ENCODE measurements around the gene HNRNPF. TPM values are rescaled to one million over a fixed set of nuclear protein-coding genes. Genes with fewer than 3 reads are reported as not detected.
A peak's percentile ranks its signal among the peaks of the same experiment; 100 is the strongest.

The HNRNPF gene
- total and polyA plus RNA-seq, 2 donors (not counting 3 experiments of a cell fraction or from before 2014, with no cell fraction given) = 144 to 230 TPM

DNA sequence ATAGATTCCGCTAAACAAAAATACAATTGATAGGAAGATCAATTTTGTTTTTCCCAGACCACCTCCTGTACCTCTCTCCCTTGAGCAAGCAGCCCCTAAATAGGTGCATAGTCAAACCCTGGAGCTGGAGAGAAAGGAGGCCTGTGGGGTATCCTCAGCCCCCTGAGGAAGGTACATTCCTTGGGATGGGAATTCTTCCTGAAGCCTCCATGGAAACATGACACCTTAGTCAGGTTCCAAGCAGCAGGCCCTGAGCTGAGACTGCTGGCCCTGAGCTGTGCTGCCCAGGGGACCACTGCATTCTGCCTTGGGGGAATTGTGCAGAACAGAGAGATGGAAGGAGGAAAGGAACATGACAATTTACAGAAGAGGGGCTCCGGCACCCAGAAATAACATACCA is 7.4 kb downstream of the HNRNPF start:
- no TSS peak for BruUV-seq (replicated peaks)
- DNase-seq (ENCODE audit: low read depth, low spot score) (peak; percentile 10), FAIRE-seq (no peak)
- H3K79me2 ChIP-seq (ENCODE audit: control insufficient read depth, insufficient read depth, low read length) = peaks cover 94% of the 10 kb centered on the region
- peak overlapping the region; percentile 12 for H3K4me2 ChIP-seq (ENCODE audit: insufficient read depth, low read length)
- peaks cover 53% of the 10 kb centered on the region for H3K4me1 ChIP-seq (ENCODE audit: control insufficient read depth, extremely low read depth, insufficient read depth, low read length)
- ChIA-PET CTCF (interaction anchor here (1.3 kb wide), 1 partner anchor 11 kb away, joined by 3 read pairs; no protein-coding TSS in a partner anchor), POLR2A (no interaction called here)
- H3K9me1 ChIP-seq (replicated peaks; ENCODE audit: control insufficient read depth, extremely low read depth, insufficient read depth, low read length) = no peaks in the 10 kb centered on the region
- H3K4me3 ChIP-seq (replicated peaks in 1 of 3; ENCODE audit: insufficient read depth in 1 of 3, low read depth in 1 of 3, low read length in 3 of 3) = no peak overlapping the region
- no peaks in the 10 kb centered on the region for H3K27me3 ChIP-seq (ENCODE audit: control insufficient read depth in 2 of 2, insufficient read depth in 2 of 2, low read length in 2 of 2)
- no peak overlapping the region for H3K9ac ChIP-seq (replicated peaks; ENCODE audit: extremely low read depth, insufficient read depth, low read length)
- peaks cover 5% of the 10 kb centered on the region for H4K20me1 ChIP-seq (replicated peaks; ENCODE audit: control insufficient read depth, extremely low read depth, insufficient read depth, low read length)
- dilution Hi-C loops (cut with MboI; ENCODE audit: extremely low pct_ligation_motif_present, low sequenced_read_pairs) (no loop called here), intact Hi-C loops (cut with micrococcal nuclease) (no loop called here)
- no peak overlapping the region for H2AFZ ChIP-seq (ENCODE audit: low read depth, low read length)
- peaks cover 0 to 2% of the 10 kb centered on the region in 2 experiments for H3K36me3 ChIP-seq (ENCODE audit: control insufficient read depth in 2 of 2, extremely low read depth in 1 of 2, insufficient read depth in 2 of 2, low read length in 2 of 2)
- no peak for TF ChIP-seq EZH2 (IDR thresholded peaks at IDR 0.05; ENCODE audit: borderline replicate concordance, low read depth, low read length, severe bottlenecking)
- no peak for TF ChIP-seq POLR2A (IDR thresholded peaks at IDR 0.05; ENCODE audit: low read depth, low read length)
- TF ChIP-seq JUN (IDR thresholded peaks at IDR 0.05; ENCODE audit: borderline replicate concordance, insufficient read depth, insufficient read length, low read depth) = no peak
- TF ChIP-seq MYC (IDR thresholded peaks at IDR 0.05; ENCODE audit: low read depth, low read length) = no peak
- no peak for TF ChIP-seq FOS (IDR thresholded peaks at IDR 0.05; ENCODE audit: borderline replicate concordance, insufficient read depth, low read length)
- TF ChIP-seq GATA2 (IDR thresholded peaks at IDR 0.05; ENCODE audit: insufficient read depth, insufficient read length, low read depth, low read length) = no peak
- TF ChIP-seq, protein P1, sequence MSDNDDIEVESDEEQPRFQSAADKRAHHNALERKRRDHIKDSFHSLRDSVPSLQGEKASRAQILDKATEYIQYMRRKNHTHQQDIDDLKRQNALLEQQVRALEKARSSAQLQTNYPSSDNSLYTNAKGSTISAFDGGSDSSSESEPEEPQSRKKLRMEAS (IDR thresholded peaks at IDR 0.05; ENCODE audit: insufficient read depth, insufficient read length) = no peak
- TF ChIP-seq POLR2AphosphoS5 (IDR thresholded peaks at IDR 0.05; ENCODE audit: insufficient read depth, low read depth, low read length) = no peak
- TF ChIP-seq, protein P2, sequence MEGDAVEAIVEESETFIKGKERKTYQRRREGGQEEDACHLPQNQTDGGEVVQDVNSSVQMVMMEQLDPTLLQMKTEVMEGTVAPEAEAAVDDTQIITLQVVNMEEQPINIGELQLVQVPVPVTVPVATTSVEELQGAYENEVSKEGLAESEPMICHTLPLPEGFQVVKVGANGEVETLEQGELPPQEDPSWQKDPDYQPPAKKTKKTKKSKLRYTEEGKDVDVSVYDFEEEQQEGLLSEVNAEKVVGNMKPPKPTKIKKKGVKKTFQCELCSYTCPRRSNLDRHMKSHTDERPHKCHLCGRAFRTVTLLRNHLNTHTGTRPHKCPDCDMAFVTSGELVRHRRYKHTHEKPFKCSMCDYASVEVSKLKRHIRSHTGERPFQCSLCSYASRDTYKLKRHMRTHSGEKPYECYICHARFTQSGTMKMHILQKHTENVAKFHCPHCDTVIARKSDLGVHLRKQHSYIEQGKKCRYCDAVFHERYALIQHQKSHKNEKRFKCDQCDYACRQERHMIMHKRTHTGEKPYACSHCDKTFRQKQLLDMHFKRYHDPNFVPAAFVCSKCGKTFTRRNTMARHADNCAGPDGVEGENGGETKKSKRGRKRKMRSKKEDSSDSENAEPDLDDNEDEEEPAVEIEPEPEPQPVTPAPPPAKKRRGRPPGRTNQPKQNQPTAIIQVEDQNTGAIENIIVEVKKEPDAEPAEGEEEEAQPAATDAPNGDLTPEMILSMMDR (IDR thresholded peaks at IDR 0.05; ENCODE audit: extremely low read depth in 1 of 2, insufficient read depth in 1 of 2, low read depth in 1 of 2, low read length in 2 of 2) = no peak
- no peaks in the 10 kb centered on the region for H3K9me3 ChIP-seq (replicated peaks; ENCODE audit: control insufficient read depth, insufficient read depth, low read length)
- peak overlapping the region; percentile 7 for H3K27ac ChIP-seq (ENCODE audit: insufficient read depth, low read depth, low read length)
